ENCODE results near the gene SHF. TPM values are rescaled to one million over a fixed set of nuclear protein-coding genes. Genes with fewer than 3 reads are reported as not detected.
A peak's percentile ranks its signal among the peaks of the same experiment; 100 is the strongest.

The SHF gene
- total RNA-seq, 1 donor from 2014 or later: 7.9 TPM

DNA sequence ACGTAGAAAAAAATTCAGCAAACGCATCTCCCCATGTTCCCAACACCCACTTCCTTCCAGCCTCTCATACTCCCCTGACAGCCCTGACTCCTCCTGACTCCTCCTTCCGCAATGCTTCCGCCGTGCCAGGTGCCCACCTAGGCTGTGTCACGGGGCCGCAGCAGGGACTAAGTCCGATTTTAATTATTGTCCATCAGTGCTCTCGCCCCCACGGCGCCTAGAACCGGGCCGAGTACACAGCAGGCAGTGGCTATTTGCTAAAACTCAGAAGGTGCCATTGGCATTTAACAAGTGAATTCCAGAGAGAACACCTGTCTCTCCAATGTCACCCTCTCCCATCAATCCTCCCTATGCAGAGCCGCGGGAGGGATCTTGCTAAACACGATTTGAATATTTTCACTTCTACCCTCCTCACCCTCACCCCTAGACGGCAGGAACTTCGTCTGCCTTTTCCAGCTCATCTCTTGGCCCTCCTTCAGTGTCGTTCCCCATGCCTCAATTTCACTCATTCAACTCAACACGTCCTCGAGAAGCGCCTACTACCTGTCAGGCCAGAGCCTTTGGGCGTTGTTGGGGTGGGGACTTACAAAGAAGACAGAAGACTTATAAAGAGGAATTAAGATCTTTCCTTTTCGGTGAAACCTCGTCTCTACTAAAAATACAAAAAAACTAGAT lies 11.5 kb upstream of the SHF start:
- DNase-seq (ENCODE audit: low spot score): no peak

DNA sequence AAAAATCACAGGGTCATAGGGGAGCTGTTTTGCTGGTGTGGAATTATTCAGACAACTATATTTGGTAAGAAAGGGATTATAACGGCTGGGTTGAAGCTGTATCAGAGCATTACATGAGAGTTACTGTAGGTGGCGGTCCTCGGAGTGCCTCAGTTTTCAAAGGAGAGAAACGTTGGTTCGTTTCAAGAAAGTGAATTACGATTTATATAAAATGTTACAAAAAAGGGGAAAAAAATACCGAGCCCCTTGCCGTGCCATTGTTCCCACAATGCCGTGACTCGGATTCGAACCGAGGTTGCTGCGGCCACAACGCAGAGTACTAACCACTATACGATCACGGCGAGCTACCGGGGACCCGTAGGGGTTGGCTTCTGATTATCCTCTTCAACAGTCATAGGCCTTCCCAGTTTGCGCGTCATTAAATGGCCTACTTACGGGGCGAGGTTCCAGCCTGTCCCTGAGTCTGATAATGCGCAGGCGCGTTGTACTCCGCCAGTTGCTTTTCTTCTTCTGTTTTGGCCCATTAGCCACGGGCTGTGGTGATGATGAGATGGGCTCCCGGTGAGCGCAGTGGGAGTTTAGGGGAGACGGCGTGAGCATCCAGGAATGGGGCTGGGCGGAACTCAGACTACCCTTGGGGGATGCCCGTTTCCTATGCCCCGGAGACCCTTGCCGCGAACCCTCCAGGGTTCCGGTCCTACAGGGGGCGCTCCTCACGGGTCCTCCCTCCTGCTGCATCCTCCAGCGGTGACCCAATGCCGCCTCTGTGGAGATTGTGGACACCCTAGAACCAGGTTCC lies 10.8 kb upstream of the SHF start:
- peak; percentile 98 for DNase-seq (ENCODE audit: low spot score)

DNA sequence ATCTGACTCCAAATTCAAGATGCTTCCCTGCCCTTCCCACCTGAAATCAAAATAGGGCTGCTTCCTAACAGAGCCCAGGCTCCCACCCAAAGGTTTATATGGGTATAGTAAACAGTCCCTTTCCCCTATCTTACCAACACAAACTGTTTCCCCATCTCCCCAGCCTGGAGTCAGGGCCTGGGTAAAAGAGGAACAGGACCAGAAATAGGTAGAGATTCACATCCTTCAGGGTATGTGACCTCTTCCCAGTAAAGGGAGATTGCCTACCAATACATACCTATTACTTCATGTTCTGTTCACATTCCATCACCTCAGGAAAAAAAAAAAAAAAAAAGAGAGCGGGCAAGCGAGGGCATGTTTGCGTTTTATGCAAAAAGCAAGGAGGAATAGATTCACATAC lies 9.7 kb upstream of the SHF start:
- no peak for DNase-seq (ENCODE audit: low spot score)

DNA sequence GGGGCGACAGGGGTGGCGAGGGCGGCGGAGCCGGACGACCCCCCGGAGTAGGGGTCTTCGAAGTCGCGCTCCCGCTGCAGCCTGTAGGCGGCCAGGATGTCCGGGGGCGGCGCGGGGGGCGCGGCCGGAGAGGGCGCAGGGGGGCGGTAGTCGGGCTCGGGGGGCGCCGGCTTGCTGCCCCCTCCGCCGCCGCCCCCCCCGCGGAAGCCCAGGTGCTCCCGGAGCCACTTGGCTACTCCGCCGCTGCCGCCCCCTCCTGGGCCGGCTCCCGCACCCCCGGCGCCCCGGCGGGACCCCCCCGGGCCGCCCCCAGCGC lies 230 bp downstream of the SHF start:
- DNase-seq (ENCODE audit: low spot score): no peak

DNA sequence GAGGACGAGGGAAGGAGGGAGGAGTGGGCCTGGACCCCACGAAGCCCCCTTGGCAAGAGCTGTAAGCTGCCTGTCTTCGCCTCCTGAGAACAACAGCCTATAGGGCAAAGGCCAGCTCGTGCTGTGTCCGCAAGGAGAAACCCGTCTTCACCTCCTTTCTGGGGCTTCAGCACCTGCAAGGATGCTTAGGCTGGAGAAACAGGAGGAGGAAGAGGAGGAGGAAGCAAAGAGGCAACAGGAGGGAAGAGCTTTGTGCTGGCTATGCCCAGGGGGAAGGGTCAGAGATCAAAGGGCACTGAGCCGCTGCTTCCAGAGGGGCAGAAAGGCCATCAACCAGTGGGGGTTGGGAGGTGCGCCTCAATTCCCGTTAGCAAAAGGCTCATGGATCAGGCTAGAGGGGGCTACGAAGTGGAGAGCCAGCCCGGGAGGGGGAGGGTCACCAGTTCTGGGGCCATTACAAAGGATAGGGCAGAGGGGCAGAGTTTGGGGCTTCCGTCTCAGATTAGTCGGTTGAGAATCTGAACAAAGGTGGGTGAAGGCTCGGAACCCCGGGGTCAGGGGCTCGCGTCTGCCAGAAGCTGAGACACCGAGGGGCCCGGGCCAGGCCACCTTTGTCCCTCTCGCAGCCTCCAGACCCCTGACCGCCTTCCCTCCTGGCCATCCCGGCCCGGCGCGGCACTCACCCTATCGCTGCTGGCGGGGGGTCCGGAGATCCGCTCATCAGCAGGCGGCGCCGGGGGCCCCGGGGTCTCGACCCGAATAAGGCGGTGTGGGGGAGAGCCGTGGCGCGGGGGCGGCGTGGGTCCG lies 792 bp downstream of the SHF start:
- DNase-seq (ENCODE audit: low spot score): no peak

DNA sequence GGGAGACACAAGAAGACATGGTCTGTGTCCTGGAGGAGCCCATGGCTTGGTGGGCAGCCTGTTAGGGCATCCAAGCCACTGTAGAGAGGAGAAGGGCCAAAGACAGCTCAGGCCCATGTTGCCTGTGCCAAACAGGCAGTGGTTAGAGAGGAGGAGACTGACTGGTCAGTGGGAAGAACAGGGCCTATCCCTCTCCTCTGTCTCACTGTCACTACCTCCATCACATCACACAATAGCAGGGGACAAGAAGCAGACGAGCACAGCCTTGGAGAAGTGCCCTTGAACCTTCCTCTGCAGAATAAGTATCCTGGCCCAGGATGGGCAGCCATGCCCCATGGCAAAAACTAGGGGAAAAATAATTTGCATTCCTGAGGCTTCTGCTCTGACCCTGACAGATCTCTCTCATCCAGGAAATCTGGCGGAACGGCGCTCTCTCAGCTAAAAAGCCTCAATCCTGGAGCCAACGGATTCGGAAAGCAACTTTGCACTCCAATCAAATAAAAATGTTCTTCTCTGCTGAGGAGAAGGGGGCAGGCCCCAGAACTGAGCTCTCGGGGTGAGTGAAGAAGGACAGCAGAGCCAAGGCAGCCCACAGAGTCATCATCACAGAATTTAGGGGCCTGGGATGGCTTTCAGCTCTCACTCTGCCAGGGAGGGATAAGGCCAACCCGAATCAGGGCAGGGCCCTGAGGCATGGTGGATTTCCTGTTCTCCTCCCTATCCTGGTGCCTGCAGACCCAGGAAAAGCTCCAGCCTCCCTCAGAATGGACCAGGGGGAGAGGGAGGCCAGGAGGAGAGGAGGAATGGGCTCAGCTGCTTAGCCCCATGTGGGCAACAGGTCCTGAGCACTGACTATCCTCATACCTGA lies 1.6 kb downstream of the SHF start:
- no peak for DNase-seq (ENCODE audit: low spot score)

DNA sequence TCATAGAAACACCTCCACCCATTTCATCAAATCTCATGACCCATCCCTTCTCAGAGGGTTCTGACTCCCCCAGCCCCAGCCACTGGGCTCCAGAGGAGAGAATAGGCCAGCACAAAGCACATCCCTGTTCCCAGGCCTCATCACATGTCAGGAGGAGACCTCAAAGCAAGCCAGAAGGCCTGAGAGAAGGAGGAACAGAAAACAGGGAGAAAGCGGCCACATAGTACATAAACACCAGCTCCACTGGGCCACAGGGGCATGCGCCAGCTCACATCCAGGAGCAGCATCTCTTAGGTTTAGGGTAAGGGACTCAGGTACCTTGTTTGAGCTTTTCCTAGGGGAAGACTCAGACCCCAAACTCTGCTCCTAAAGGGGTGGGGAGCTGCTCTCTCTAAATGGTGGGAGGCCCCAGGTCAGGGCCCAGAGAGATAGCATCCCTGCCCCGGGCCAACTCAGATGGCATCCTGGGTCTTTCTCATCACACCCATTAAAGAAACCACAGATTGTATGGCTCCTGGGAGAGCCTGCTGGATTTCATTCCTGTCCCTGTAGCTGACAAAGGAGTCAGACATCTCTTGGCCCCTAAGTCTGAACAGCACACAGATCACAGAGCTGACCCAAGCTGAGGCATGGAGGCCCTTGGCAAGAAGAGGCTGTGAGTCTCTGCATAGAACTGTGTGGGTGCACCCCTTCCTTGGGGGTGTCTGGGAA lies 2.5 kb downstream of the SHF start:
- no peak for DNase-seq (ENCODE audit: low spot score)

DNA sequence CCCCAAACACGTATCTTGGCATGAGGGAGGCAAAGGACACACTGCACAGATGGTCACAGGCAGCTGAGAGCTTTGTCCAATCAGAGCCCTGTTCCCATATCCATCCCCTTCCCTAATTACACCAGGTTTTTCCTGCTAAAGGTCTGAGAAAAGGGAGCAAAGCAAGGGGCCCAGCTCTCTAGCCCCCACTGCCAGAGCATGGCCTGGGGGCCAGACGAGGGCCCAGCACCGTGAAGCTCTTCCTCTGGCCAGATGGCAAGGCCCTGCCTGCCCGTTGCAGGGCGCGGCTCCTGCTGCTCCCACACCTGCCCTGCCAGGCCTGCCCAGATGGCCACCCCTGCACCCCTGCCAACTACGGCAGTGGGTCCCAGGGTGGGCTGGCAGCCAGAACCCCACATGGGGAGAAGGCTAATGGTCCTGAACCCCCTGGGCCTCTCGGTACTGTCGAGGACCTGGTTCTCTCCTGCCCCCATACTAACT lies 3.2 kb downstream of the SHF start:
- DNase-seq (ENCODE audit: low spot score): no peak

DNA sequence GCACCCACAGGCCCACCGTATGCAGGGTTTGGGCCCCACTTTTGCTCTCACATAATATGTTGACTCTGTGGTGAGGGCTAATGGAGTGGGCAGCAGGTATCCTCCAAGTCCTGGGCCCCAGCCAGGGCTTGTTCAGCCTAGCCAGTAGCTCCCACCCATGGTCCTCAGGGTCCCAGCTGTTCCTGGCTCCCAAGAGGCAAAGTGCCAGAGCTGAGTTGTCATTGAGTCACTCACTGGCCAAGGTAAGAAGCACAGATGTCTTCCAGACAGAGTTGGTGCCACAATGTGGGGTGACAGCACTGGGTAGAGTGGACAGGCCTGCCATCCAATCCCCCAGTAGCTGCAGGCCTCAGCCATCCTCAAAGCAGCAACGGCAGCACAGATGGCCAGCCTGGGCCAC lies 4.3 kb downstream of the SHF start:
- DNase-seq (ENCODE audit: low spot score): no peak

DNA sequence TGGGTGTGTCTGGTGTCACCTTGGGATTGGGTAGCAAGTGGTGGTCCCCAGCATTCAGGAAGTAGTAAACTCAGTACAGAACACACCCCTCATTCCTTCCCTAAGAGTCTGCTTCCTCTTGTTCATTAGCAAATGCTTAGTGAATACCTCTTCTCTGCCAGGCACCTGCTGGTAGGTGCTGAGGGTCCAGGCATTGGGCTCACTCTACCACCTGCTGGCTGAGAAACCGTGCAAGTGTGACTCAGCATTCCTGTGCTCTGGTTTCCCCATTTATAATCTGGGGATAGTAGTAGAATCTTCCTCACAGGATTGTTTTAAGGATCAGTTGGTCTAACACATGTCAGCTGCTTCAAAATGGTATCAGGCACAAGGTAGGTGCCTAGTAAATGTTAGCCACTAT lies 4.8 kb downstream of the SHF start:
- no peak for DNase-seq (ENCODE audit: low spot score)

DNA sequence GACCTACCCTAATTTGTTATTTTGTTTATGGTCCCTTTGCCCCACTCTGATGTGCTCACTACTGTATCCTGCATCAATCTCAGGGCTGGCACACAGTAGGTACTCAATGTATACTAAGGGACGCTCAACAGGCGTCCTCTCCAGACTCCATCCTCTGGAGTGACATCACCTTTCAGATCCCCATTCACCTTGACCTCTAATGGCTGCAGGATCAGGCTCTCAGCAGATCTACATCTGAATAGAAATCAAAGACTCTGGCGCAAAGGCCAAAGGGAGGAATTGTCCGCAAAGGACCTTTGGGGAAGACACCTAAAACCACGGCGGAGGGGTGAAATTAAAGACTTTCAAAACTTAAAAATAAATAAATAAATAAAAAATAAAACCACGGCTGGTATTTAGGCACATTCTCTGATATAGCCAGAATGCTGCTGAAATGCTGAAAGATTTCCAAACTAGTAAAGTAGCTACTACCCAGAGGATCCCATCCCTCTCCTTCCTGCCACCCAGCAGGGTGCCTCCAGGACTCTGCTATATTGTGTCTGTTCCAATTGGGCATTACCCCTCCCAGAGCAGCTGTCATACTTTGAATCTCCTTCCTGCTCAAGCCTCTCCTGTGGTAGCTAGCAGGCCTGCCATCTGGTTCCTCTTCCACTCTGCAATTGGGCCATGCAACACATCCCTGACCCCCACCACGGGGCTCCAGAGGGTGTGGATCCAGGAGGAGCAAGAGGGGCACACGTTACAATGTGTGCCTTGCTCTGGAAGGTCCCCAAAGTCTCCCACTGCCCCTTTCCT lies 6.1 kb downstream of the SHF start:
- no peak for DNase-seq (ENCODE audit: low spot score)

DNA sequence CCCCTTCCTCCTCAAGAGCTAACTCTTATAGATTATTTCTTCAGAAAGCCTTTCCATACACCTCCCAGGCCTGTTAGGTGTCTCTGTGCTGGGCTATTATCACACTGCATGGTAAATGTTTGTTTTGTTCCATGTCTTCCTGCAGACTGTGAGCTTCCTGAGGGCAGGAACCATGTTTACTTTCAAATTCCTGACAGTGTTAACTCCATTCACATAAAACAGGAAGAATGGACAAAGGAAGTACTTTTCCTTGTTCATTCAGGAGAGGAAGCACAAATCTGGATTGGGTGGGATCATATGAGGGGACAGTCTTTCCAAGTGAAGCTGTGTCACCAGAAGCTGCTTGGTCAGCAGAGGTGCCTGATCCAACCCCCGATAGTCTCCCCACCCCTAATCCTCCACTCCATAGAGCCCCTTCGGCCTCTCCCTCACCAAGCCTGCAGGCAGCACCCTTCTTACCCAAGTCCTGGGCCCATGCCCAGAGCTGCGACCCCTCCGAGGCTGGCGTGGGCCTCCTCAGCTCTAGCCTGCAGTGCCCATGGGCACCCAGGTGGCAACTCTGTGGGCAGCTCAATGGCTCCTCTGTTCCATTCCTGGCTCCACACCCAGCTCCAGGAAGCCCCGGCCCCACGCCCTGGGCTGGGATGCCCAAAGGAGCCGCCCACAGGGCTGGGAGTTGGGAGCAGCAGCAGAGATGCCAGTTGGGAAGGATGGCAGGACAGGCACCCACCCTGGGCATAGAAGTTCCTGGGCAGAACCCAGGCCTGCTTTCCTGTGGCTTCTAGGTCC lies 6.9 kb downstream of the SHF start:
- DNase-seq (ENCODE audit: low spot score): no peak

DNA sequence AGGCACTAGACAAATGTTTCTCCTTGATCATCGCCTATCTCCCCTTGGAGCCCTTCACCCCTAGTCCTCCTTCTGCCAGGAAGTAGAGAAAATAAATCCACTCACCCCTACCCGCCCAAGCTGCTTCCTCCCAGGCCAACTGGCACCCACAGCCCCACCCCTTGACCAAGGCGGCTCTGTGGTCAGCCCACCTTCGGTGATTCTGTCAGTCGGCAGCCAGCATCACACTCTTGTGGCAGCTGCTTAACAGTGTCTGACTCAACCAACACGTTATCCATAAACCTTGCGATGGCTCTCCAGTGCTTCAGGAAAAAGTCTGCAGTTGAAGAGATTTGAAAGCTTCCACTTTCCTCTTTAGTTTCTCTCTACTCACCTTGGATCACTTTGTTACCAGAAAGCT lies 7.6 kb downstream of the SHF start:
- no peak for DNase-seq (ENCODE audit: low spot score)

DNA sequence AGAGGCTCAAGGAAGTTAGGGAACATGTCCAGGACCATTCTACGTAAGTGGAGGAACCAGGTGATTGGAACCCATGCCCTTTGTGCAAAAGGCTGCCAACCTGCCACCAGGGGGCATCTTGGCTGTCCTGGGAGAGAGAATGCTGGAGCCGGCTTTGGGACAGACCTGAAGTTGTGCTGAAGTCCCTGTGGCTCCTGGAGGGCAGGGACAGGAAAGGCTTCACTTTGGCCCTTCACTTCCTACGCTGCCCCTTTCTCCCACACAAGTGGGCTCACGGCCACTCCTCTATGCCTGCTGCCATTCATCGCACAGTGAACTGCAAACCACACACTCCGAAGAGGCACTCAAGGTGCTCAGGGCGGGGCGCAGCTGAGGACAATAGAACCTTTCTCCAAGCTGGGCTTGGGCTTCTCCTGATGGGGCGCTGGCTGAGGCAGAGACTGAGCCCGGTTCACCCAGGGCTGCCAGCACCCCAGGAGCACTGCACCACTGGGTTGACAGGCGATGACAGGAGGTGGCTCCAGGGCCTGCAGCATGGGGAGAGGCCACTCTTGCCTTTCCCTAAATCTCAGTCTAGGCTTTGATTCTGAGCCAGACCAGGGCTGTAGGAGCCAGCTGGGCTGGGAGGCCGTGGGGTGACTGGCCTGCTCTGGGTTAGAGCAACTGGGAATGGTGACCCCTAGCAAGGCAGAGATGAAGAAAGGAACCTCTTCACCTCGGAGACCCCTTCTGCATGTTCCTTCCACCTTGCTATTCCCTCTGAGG lies 8.4 kb downstream of the SHF start:
- DNase-seq (ENCODE audit: low spot score): no peak

DNA sequence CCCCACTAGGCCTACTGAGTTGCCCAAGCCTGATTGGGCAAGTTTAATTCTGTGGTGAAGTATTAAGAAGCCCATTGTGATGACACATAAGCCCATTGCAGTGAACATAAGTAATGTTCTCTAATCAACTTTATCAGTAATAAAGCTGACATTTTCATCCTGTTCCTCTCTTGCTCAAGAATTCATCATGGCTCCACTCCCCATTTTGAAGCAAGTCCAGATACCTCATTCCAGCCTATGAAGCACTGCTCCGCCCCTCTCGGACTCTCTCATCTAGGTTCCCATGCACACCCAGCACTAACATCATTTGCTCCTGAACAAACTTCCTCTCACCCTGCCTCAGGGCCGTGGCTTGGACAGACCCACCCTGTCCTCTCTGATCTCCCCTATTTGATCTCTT lies 10.5 kb downstream of the SHF start:
- no peak for DNase-seq (ENCODE audit: low spot score)

DNA sequence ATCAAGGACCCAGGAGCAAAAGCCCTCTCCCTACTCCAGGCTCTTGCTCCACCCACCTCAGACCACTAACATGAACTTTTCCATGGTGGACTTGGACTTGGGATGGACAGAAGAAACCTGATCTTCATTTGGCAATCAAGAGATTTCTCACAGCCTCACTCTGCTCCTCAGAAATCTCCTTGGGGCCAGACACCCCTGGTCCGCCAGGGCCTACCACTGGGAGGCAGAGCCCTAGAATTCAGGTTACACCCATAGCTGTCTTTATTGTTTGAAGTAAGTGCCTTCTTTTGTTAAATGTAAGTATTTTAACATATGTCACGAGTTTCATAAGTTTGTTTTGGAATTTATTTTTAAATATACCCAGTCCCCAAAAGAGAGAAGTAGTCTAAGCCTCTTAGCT lies 13.2 kb downstream of the SHF start:
- no peak for DNase-seq (ENCODE audit: low spot score)

DNA sequence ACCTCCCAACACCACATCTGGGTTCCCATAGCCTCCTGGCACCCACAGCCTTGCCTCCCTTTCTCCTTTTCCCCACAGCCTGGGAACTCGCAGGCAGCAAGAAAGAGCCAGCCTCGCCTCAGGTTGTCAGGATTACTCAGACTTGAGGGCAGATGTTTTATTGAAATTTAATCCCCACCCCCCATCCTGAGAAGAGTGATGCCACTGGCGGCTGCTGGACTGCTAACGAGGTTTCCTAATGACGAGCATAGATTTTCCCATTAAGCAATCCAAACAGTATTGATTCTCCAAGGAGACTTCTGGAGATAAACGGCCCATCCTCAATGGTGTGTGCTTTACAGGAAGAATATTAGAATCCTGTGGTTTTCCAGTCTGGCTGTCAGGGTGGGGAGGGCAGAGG lies 13.7 kb downstream of the SHF start:
- no peak for DNase-seq (ENCODE audit: low spot score)

DNA sequence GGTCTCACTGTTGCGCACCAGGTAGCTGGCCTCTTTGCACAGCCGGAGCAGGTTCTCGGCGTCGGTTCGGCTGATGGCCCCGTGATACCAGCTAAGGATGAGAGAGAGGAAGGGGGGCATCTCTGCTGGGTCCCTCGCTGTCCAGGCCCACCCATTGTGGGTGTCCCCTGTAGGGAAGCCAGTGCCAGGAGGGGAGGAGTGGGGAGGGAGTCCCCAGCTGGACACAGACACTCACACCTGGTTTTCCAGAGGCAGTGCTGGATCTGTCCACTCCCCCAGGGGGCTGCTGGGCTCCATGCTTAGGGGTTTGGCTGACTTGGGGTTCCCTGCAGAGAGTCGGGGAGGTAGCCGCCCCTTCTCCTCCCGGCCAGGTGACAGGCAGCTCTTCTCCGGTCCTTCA lies 15.9 kb downstream of the SHF start:
- no peak for DNase-seq (ENCODE audit: low spot score)

All from ureter (tissue), 1 donor.